Endothelial cell (in vitro differentiated cells): Measurements from ENCODE around the gene LGALS14. TPM values are rescaled to one million over a fixed set of nuclear protein-coding genes. Genes with fewer than 3 reads are reported as not detected.
"Not testable (repeated sequence)": the region's sequence is repeated elsewhere in the genome, so short reads cannot be mapped to it uniquely, and the experiment has no call there.

ENCODE experiments used
- DNase-seq: peaks from one replicate; pipeline ENCODE4 v3.0.0; 2021; ENCODE audit warnings: low spot score
- H3K27ac Mint-ChIP-seq: one replicate; pipeline ENCODE4 v1.8.0; 2021; ENCODE audit warnings: mixed read lengths, inconsistent platforms; ENCODE audit not compliant: unreplicated experiment
- H3K27me3 Mint-ChIP-seq: one replicate; pipeline ENCODE4 v1.8.0; 2021; ENCODE audit warnings: mild to moderate bottlenecking, moderate library complexity, mixed read lengths, inconsistent platforms; ENCODE audit not compliant: unreplicated experiment
- H3K36me3 Mint-ChIP-seq: one replicate; pipeline ENCODE4 v1.8.0; 2021; ENCODE audit warnings: mild to moderate bottlenecking, low read depth, mixed read lengths, inconsistent platforms; ENCODE audit not compliant: unreplicated experiment
- H3K4me1 Mint-ChIP-seq: one replicate; pipeline ENCODE4 v1.8.0; 2021; ENCODE audit warnings: mild to moderate bottlenecking, mixed read lengths, inconsistent platforms; ENCODE audit not compliant: unreplicated experiment
- H3K4me3 Mint-ChIP-seq: one replicate; pipeline ENCODE4 v1.8.0; 2021; ENCODE audit warnings: mild to moderate bottlenecking, mixed read lengths, inconsistent platforms; ENCODE audit not compliant: unreplicated experiment
- H3K9me3 Mint-ChIP-seq: one replicate; pipeline ENCODE4 v1.8.0; 2021; ENCODE audit warnings: mixed read lengths, inconsistent platforms; ENCODE audit not compliant: unreplicated experiment
- CTCF ChIP-seq: fragments of 200-600 bp; sonication (generic); IDR thresholded peaks from one replicate; pipeline ENCODE4 v1.5.0; 2021; ENCODE audit warnings: antibody characterized with exemption; ENCODE audit not compliant: unreplicated experiment
- total RNA-seq: library from RNA; stranded (reverse); fragmentation: NEBNext Ultra II Directional; extraction: Animal tissue kit (Norgen Biotek cat#: 25700); gene quantifications from one replicate; pipeline ENCODE4 v1.2.1, GENCODE V29; 2021; ENCODE audit not compliant: unreplicated experiment

The LGALS14 gene
- total RNA-seq, 1 donor from 2014 or later = not detected

- TF ChIP-seq CTCF = no peak
- no peaks in the 10 kb centered on the region for H3K4me1 Mint-ChIP-seq
- H3K9me3 Mint-ChIP-seq = no peaks in the 10 kb centered on the region
- DNase-seq = no peak
- H3K27me3 Mint-ChIP-seq = no peaks in the 10 kb centered on the region
- H3K4me3 Mint-ChIP-seq = no peak overlapping the region
- no peak overlapping the region for H3K27ac Mint-ChIP-seq
- no peaks in the 10 kb centered on the region for H3K36me3 Mint-ChIP-seq
Measured at GRCh38 chr19:39670998-39671397, 33.3 kb upstream of the LGALS14 start.

- Mint-ChIP-seq H3K36me3 (no peaks in the 10 kb centered on the region), H3K27ac (no peak overlapping the region), H3K9me3 (no peaks in the 10 kb centered on the region), H3K4me3 (no peak overlapping the region), H3K4me1 (no peaks in the 10 kb centered on the region), H3K27me3 (no peaks in the 10 kb centered on the region)
- DNase-seq = peak; percentile 50
- TF ChIP-seq CTCF = peak; percentile 67
Measured at GRCh38 chr19:39671739-39672363, 32.4 kb upstream of the LGALS14 start.

GRCh38 chr19:39672473-39672872 is 31.8 kb upstream of the LGALS14 start:
- Mint-ChIP-seq H3K27me3 (no peaks in the 10 kb centered on the region), H3K27ac (no peak overlapping the region), H3K4me1 (no peaks in the 10 kb centered on the region), H3K36me3 (no peaks in the 10 kb centered on the region), H3K9me3 (no peaks in the 10 kb centered on the region), H3K4me3 (no peak overlapping the region)
- TF ChIP-seq CTCF = no peak
- no peak for DNase-seq

- DNase-seq, H3K4me3 Mint-ChIP-seq, H3K4me1 Mint-ChIP-seq, H3K27me3 Mint-ChIP-seq, H3K36me3 Mint-ChIP-seq, H3K27ac Mint-ChIP-seq, H3K9me3 Mint-ChIP-seq: not testable (repeated sequence)
Measured at GRCh38 chr19:39673862-39674261, 30.4 kb upstream of the LGALS14 start.

- TF ChIP-seq CTCF = no peak
- Mint-ChIP-seq H3K36me3 (no peaks in the 10 kb centered on the region), H3K27me3 (peaks cover 5% of the 10 kb centered on the region), H3K9me3 (no peaks in the 10 kb centered on the region), H3K4me1 (peaks cover 6% of the 10 kb centered on the region), H3K4me3 (no peak overlapping the region), H3K27ac (no peak overlapping the region)
- DNase-seq = no peak
Measured at GRCh38 chr19:39676004-39676403, 28.3 kb upstream of the LGALS14 start.
